ENCODE results near the gene CYP2A7. TPM values are rescaled to one million over a fixed set of nuclear protein-coding genes. Genes with fewer than 3 reads are reported as not detected.

CYP2A7 gene
- polyA plus RNA-seq, 3 donors: not detected

- no peak overlapping the region for H3K4me2 ChIP-seq (replicated peaks; ENCODE audit: extremely low read depth, low read length, poor library complexity, severe bottlenecking)
- H3K27ac ChIP-seq (ENCODE audit: low read depth in 1 of 2, low read length in 2 of 2): no peak overlapping the region
- no peaks in the 10 kb centered on the region for H3K36me3 ChIP-seq (replicated peaks in 1 of 2; ENCODE audit: control insufficient read depth in 1 of 2, insufficient read depth in 2 of 2, low read length in 2 of 2)
- no peak for DNase-seq
- no peak overlapping the region for H3K27ac Mint-ChIP-seq
- peaks cover 1 to 2% of the 10 kb centered on the region in 2 donors for H3K27me3 ChIP-seq (ENCODE audit: control insufficient read depth in 2 of 2, insufficient read depth in 2 of 2, low read length in 2 of 2)
- peaks cover 0 to 8% of the 10 kb centered on the region in 2 donors for H3K4me1 ChIP-seq (ENCODE audit: control insufficient read depth in 1 of 2, insufficient read depth in 2 of 2, low read length in 2 of 2)
- no peaks in the 10 kb centered on the region for H3K36me3 Mint-ChIP-seq
- intact Hi-C loops (cut with micrococcal nuclease): no loop called here
- H3K4me1 Mint-ChIP-seq: peaks cover 8% of the 10 kb centered on the region
- H3K9me3 ChIP-seq (replicated peaks in 1 of 2; ENCODE audit: control insufficient read depth in 1 of 2, insufficient read depth in 1 of 2, low read length in 2 of 2): no peaks in the 10 kb centered on the region
- 100% methylated on average over 3 of the region's 5 CpGs for WGBS (ENCODE audit: insufficient coverage)
- H3K9ac ChIP-seq (ENCODE audit: insufficient read depth, low read length, poor library complexity, severe bottlenecking): no peak overlapping the region
- no peak overlapping the region for H3K4me3 ChIP-seq (replicated peaks in 1 of 3; ENCODE audit: low read depth in 2 of 3, low read length in 3 of 3)
- no peak overlapping the region for H2AFZ ChIP-seq (ENCODE audit: insufficient read depth, low read depth, low read length, poor library complexity, severe bottlenecking)
- H3K9me3 Mint-ChIP-seq: peaks cover 0 to under 1% (median 0%) of the 10 kb centered on the region in 7 donors
- TF ChIP-seq, protein P1, sequence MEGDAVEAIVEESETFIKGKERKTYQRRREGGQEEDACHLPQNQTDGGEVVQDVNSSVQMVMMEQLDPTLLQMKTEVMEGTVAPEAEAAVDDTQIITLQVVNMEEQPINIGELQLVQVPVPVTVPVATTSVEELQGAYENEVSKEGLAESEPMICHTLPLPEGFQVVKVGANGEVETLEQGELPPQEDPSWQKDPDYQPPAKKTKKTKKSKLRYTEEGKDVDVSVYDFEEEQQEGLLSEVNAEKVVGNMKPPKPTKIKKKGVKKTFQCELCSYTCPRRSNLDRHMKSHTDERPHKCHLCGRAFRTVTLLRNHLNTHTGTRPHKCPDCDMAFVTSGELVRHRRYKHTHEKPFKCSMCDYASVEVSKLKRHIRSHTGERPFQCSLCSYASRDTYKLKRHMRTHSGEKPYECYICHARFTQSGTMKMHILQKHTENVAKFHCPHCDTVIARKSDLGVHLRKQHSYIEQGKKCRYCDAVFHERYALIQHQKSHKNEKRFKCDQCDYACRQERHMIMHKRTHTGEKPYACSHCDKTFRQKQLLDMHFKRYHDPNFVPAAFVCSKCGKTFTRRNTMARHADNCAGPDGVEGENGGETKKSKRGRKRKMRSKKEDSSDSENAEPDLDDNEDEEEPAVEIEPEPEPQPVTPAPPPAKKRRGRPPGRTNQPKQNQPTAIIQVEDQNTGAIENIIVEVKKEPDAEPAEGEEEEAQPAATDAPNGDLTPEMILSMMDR (IDR thresholded peaks at IDR 0.05): no peak
- H3K4me3 Mint-ChIP-seq: no peak overlapping the region
- H3K27me3 Mint-ChIP-seq (ENCODE audit: low read depth in 3 of 3): peaks cover 20 to 23% (median 20%) of the 10 kb centered on the region in 3 donors
- no peaks in the 10 kb centered on the region for H4K20me1 ChIP-seq (ENCODE audit: insufficient read depth, low read length)
- no peaks in the 10 kb centered on the region for H3K79me2 ChIP-seq (ENCODE audit: insufficient read depth, low read length)
Observed at GRCh38 chr19:40896418-40896796, 14.4 kb upstream of the CYP2A7 start.

DNA sequence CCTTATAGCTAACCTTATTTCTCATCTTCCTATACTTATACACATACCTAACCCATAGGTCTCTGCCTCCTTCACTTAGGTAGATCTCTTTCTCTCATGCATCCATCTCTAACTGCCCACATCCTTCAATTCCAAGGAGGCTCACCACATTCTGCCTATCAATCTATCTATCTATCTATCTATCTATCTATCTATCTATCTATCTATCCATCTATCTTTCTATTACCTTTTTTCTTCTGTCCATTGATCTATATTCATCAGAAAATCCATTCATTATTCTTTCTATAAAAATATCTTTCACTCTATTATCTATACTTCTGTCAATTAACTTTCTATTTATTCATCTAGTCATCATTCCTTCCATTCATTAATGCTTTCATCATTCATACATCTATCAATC is 11.1 kb upstream of the CYP2A7 start:
- Mint-ChIP-seq H3K4me1 (no peaks in the 10 kb centered on the region), H3K9me3 (no peaks in the 10 kb centered on the region), H3K4me3 (peak overlapping the region in 1 of 2 donors; percentile 21), H3K36me3 (no peaks in the 10 kb centered on the region), H3K27ac (no peak overlapping the region), H3K27me3 (ENCODE audit: low read depth in 3 of 3) (peaks cover 19 to 32% (median 26%) of the 10 kb centered on the region in 3 donors)
- Histone ChIP-seq H3K9ac (ENCODE audit: insufficient read depth, low read length, poor library complexity, severe bottlenecking) (no peak overlapping the region), H3K79me2 (ENCODE audit: insufficient read depth, low read length) (no peaks in the 10 kb centered on the region), H3K4me2 (replicated peaks; ENCODE audit: extremely low read depth, low read length, poor library complexity, severe bottlenecking) (no peak overlapping the region), H3K4me1 (ENCODE audit: control insufficient read depth in 1 of 2, insufficient read depth in 2 of 2, low read length in 2 of 2) (no peaks in the 10 kb centered on the region), H3K27me3 (ENCODE audit: control insufficient read depth in 2 of 2, insufficient read depth in 2 of 2, low read length in 2 of 2) (peaks cover 2 to 8% of the 10 kb centered on the region in 2 donors), H3K36me3 (replicated peaks in 1 of 2; ENCODE audit: control insufficient read depth in 1 of 2, insufficient read depth in 2 of 2, low read length in 2 of 2) (no peaks in the 10 kb centered on the region), H4K20me1 (ENCODE audit: insufficient read depth, low read length) (no peaks in the 10 kb centered on the region), H3K9me3 (replicated peaks in 1 of 2; ENCODE audit: control insufficient read depth in 1 of 2, insufficient read depth in 1 of 2, low read length in 2 of 2) (no peaks in the 10 kb centered on the region), H2AFZ (ENCODE audit: insufficient read depth, low read depth, low read length, poor library complexity, severe bottlenecking) (no peak overlapping the region), H3K27ac (ENCODE audit: low read depth in 1 of 2, low read length in 2 of 2) (no peak overlapping the region), H3K4me3 (replicated peaks in 1 of 3; ENCODE audit: low read depth in 2 of 3, low read length in 3 of 3) (no peak overlapping the region)
- intact Hi-C loops (cut with micrococcal nuclease): no loop called here
- DNase-seq: no peak
- TF ChIP-seq, protein P1 (IDR thresholded peaks at IDR 0.05): no peak

All from CD14-positive monocyte (primary cell).